ENCODE measurements around the gene SLC25A25.

The SLC25A25 gene

GRCh38 chr9:128141604-128142003, 73.6 kb downstream of the SLC25A25 start:
- Histone ChIP-seq H3K4me2 (ENCODE audit: low read length) (no peak overlapping the region), H3K9me3 (replicated peaks; ENCODE audit: low read length) (no peaks in the 10 kb centered on the region), H3K9ac (ENCODE audit: low read depth, low read length) (no peak overlapping the region), H3K27me3 (ENCODE audit: control insufficient read depth, insufficient read depth, low read length) (peaks cover 15% of the 10 kb centered on the region), H3K4me3 (ENCODE audit: low read length) (no peak overlapping the region), H3K36me3 (ENCODE audit: insufficient read depth, low read length) (no peaks in the 10 kb centered on the region), H3K4me1 (ENCODE audit: control insufficient read depth, insufficient read depth, low read length) (peaks cover 7% of the 10 kb centered on the region)

DNA sequence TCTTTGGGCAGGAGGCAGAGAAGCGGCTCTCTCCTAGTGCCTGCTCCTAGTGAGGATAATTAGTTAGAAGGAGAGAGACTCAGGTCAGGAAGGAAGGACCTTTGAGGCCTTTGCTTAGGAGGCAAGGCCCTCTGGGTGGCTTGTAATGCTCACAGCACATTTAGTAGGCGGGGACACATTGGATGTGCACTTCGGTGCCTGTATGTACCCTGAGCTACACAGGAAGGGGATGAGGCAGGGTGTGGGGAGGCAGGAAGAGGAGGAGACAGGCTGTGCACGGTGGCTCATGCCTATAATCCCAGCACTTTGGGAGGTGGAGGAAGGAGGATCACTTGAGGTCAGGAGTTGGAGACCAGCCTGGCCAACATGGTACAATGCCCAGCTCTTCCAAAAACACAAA, 74.0 kb downstream of the SLC25A25 start:
- Histone ChIP-seq H3K4me1 (ENCODE audit: control insufficient read depth, insufficient read depth, low read length) (peaks cover 5% of the 10 kb centered on the region), H3K36me3 (ENCODE audit: insufficient read depth, low read length) (no peaks in the 10 kb centered on the region), H3K4me3 (ENCODE audit: low read length) (no peak overlapping the region), H3K4me2 (ENCODE audit: low read length) (no peak overlapping the region), H3K9ac (ENCODE audit: low read depth, low read length) (no peak overlapping the region), H3K27me3 (ENCODE audit: control insufficient read depth, insufficient read depth, low read length) (peaks cover 17% of the 10 kb centered on the region), H3K9me3 (replicated peaks; ENCODE audit: low read length) (no peaks in the 10 kb centered on the region)

- Histone ChIP-seq H3K36me3 (ENCODE audit: insufficient read depth, low read length) (no peaks in the 10 kb centered on the region), H3K4me1 (ENCODE audit: control insufficient read depth, insufficient read depth, low read length) (no peaks in the 10 kb centered on the region), H3K9ac (ENCODE audit: low read depth, low read length) (no peak overlapping the region), H3K27me3 (ENCODE audit: control insufficient read depth, insufficient read depth, low read length) (peaks cover 17% of the 10 kb centered on the region), H3K4me2 (ENCODE audit: low read length) (no peak overlapping the region), H3K9me3 (replicated peaks; ENCODE audit: low read length) (no peaks in the 10 kb centered on the region), H3K4me3 (ENCODE audit: low read length) (no peak overlapping the region)
Measured at GRCh38 chr9:128142596-128142995, 74.6 kb downstream of the SLC25A25 start.

DNA sequence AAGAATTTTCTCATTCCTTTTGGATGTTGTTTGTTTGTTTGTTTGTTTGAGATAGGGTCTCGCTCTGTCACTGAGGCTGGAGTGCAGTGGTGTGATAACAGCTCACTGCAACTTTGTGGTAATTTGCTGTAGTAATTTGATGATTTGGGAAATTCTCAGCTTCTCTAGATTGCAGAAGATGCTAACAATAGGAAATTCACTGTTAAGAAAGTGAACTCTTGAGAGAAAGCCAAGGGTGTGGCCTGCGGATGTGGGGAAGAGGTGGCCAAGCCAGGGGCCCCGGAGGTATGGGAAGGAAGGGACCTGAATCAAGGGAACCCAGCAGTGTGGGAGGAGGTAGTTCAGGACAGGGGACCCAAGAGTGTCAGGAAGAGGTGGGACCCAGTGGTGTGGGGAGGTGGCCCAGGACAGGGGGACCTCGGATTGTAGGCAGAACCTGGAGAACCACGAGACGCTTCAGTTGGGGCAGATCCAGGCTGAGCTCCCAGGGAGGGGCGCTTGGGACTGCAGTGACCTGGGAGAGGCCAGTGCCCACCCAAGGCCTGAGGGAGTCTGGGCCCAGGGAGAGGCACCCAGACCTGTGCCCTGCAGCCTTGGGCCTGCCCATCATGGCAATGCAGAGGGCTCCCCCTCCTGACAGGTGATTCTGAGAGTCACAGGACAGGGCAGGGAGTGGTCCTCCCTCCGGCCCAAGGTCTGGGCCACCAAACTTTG, 75.7 kb downstream of the SLC25A25 start:
- H3K4me2 ChIP-seq (ENCODE audit: low read length): no peak overlapping the region
- peaks cover 17% of the 10 kb centered on the region for H3K27me3 ChIP-seq (ENCODE audit: control insufficient read depth, insufficient read depth, low read length)
- H3K4me3 ChIP-seq (ENCODE audit: low read length): no peak overlapping the region
- no peaks in the 10 kb centered on the region for H3K36me3 ChIP-seq (ENCODE audit: insufficient read depth, low read length)
- H3K4me1 ChIP-seq (ENCODE audit: control insufficient read depth, insufficient read depth, low read length): peaks cover 3% of the 10 kb centered on the region
- H3K9me3 ChIP-seq (replicated peaks; ENCODE audit: low read length): no peaks in the 10 kb centered on the region
- no peak overlapping the region for H3K9ac ChIP-seq (ENCODE audit: low read depth, low read length)

DNA sequence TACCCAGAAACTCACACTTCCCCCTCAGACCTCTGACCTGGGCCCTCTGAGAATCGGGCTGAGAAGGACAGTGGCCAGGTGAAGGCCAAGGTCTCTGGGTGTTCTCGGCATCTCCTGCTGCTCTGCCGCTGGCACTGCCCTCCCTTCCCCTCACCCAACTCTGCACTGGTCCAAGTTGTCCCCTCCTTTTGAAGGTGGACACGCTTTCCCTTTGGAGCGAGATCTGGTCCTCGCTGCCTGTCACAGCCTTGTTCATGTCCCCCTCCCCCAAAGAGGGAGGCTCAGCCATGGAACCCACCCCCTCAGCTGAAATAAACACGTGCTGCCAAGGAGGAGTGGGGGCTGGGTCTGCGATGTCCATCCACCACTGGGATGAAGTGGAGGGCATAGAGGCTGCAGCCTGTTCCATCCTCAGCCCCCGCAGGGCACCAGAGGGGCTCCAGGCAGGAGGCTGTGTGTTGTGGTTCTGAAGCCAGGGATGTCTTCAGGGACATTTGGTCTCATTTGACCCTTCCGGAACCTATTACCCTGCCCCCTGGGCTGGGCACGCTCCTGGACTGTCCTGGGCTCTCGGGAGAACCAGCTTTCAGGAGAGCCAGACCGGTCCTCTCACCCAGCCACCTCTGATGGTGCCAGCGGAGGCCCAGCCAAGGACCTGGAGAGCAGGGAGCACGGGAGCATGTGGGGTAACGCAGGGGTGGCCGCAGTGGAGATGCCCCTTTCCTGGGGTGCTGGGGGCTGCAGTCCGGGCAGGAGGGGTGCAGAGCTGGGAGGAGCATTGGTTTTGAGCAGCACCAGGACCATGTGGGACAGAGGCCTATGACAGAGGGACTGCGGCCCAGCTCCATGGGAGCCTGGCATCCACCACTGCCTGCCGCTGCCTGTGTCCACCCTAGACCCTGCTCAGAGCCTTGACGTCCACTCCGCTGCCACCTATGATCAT, 76.5 kb downstream of the SLC25A25 start:
- H3K4me1 ChIP-seq (ENCODE audit: control insufficient read depth, insufficient read depth, low read length): peaks cover 6% of the 10 kb centered on the region
- H3K9me3 ChIP-seq (replicated peaks; ENCODE audit: low read length): no peaks in the 10 kb centered on the region
- no peak overlapping the region for H3K9ac ChIP-seq (ENCODE audit: low read depth, low read length)
- H3K27me3 ChIP-seq (ENCODE audit: control insufficient read depth, insufficient read depth, low read length): peaks cover 17% of the 10 kb centered on the region
- H3K4me3 ChIP-seq (ENCODE audit: low read length): no peak overlapping the region
- no peak overlapping the region for H3K4me2 ChIP-seq (ENCODE audit: low read length)
- no peaks in the 10 kb centered on the region for H3K36me3 ChIP-seq (ENCODE audit: insufficient read depth, low read length)

DNA sequence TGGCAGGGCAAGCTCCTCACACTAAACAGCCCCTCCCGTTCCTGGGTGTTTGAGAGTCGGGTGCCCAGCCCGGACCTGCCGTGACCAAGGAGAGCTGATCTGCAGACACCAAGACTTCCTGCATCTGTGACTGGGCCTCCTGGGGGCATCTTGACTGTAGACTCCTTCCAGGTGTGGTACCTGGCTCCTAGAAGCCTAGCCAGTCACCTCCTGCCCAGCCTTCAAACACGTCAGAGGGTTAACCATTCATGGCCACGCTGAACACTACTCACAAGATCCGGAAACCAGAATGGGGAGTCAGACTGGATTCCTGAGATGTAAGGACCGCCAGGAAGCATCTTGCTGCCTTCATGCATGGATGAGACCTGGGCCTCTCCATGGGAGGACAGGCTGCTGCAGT, 77.5 kb downstream of the SLC25A25 start:
- Histone ChIP-seq H3K4me2 (ENCODE audit: low read length) (no peak overlapping the region), H3K4me1 (ENCODE audit: control insufficient read depth, insufficient read depth, low read length) (peaks cover 6% of the 10 kb centered on the region), H3K9ac (ENCODE audit: low read depth, low read length) (no peak overlapping the region), H3K27me3 (ENCODE audit: control insufficient read depth, insufficient read depth, low read length) (peaks cover 17% of the 10 kb centered on the region), H3K9me3 (replicated peaks; ENCODE audit: low read length) (no peaks in the 10 kb centered on the region), H3K36me3 (ENCODE audit: insufficient read depth, low read length) (no peaks in the 10 kb centered on the region), H3K4me3 (ENCODE audit: low read length) (no peak overlapping the region)

- H3K4me2 ChIP-seq (ENCODE audit: low read length): no peak overlapping the region
- H3K4me1 ChIP-seq (ENCODE audit: control insufficient read depth, insufficient read depth, low read length): peaks cover 6% of the 10 kb centered on the region
- H3K4me3 ChIP-seq (ENCODE audit: low read length): no peak overlapping the region
- H3K9me3 ChIP-seq (replicated peaks; ENCODE audit: low read length): no peaks in the 10 kb centered on the region
- no peaks in the 10 kb centered on the region for H3K36me3 ChIP-seq (ENCODE audit: insufficient read depth, low read length)
- H3K9ac ChIP-seq (ENCODE audit: low read depth, low read length): no peak overlapping the region
- H3K27me3 ChIP-seq (ENCODE audit: control insufficient read depth, insufficient read depth, low read length): peaks cover 17% of the 10 kb centered on the region
Measured at GRCh38 chr9:128145951-128146351, 77.9 kb downstream of the SLC25A25 start.

- Histone ChIP-seq H3K9me3 (replicated peaks; ENCODE audit: low read length) (no peaks in the 10 kb centered on the region), H3K27me3 (ENCODE audit: control insufficient read depth, insufficient read depth, low read length) (peaks cover 16% of the 10 kb centered on the region), H3K4me2 (ENCODE audit: low read length) (no peak overlapping the region), H3K9ac (ENCODE audit: low read depth, low read length) (no peak overlapping the region), H3K4me3 (ENCODE audit: low read length) (no peak overlapping the region), H3K4me1 (ENCODE audit: control insufficient read depth, insufficient read depth, low read length) (peaks cover 6% of the 10 kb centered on the region), H3K36me3 (ENCODE audit: insufficient read depth, low read length) (no peaks in the 10 kb centered on the region)
Measured at GRCh38 chr9:128146591-128147120, 78.6 kb downstream of the SLC25A25 start.

DNA sequence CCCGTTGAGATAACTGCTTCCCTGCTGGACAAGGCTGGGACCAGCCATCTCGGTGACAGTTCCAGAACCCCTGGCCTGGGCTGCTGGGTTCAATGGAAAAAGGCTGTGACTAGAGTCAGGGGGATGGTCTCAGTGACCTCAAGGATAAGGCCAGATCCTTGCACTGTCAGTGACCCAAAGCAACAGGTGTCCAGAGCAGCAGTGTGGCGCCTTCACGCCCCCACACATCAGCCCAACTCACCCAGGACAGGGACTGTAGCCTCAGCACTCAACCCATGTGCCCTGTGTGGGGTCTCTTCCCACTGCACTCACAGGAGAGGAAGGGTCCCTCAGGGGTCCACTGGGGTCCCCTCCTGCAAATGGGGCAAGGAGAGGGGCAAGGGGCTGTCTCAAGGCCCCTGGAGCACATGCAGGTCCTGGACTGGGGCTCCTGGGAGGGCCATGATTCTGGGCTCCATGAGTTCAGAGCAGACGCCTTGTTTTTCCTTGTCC, 80.5 kb downstream of the SLC25A25 start:
- Histone ChIP-seq H3K4me2 (ENCODE audit: low read length) (no peak overlapping the region), H3K27me3 (ENCODE audit: control insufficient read depth, insufficient read depth, low read length) (peaks cover 13% of the 10 kb centered on the region), H3K4me1 (ENCODE audit: control insufficient read depth, insufficient read depth, low read length) (peaks cover 6% of the 10 kb centered on the region), H3K36me3 (ENCODE audit: insufficient read depth, low read length) (no peaks in the 10 kb centered on the region), H3K9ac (ENCODE audit: low read depth, low read length) (no peak overlapping the region), H3K9me3 (replicated peaks; ENCODE audit: low read length) (no peaks in the 10 kb centered on the region), H3K4me3 (ENCODE audit: low read length) (no peak overlapping the region)

GRCh38 chr9:128149001-128149701, 81.1 kb downstream of the SLC25A25 start, which contains the start of gene LCN2:
Gene LCN2, plus strand, starts transcription at chr9:128149453. Its CDS starts 73 bp downstream, at chr9:128149526.
- Histone ChIP-seq H3K36me3 (ENCODE audit: insufficient read depth, low read length) (no peaks in the 10 kb centered on the region), H3K4me1 (ENCODE audit: control insufficient read depth, insufficient read depth, low read length) (peaks cover 6% of the 10 kb centered on the region), H3K4me2 (ENCODE audit: low read length) (no peak within 1 kb of the TSS), H3K4me3 (ENCODE audit: low read length) (no peak within 1 kb of the TSS), H3K27me3 (ENCODE audit: control insufficient read depth, insufficient read depth, low read length) (peaks cover 13% of the 10 kb centered on the region), H3K9me3 (replicated peaks; ENCODE audit: low read length) (no peaks in the 10 kb centered on the region), H3K9ac (ENCODE audit: low read depth, low read length) (no peak within 1 kb of the TSS)
